Activated T-helper 1 cell treated with anti-CD3 and anti-CD28 coated beads, Interleukin-12 subunit alpha, Interleukin-12 subunit beta, Interleukin-2, Interleukin-4 antibody, amounts not matched to agents 30 ng/mL and 10 ng/mL and 1 ng/mL, durations not matched to agents 14 hours and 24 hours and 36 hours (primary cell): Measurements from ENCODE around the gene ARHGAP31. TPM values are rescaled to one million over a fixed set of nuclear protein-coding genes. Genes with fewer than 3 reads are reported as not detected.
"Not testable (repeated sequence)": the region's sequence is repeated elsewhere in the genome, so short reads cannot be mapped to it uniquely, and the experiment has no call there.

Experiments used
- DNase-seq: peaks from one replicate; pipeline ENCODE4 v3.0.0; 2021; ENCODE audit warnings: low spot score
- H3K27ac Mint-ChIP-seq: one replicate; pipeline ENCODE4 v1.8.0; 2021; ENCODE audit warnings: mild to moderate bottlenecking, mixed read lengths
- H3K27me3 Mint-ChIP-seq: one replicate; pipeline ENCODE4 v1.8.0; 2022; ENCODE audit warnings: mild to moderate bottlenecking, moderate library complexity, mixed read lengths; ENCODE audit not compliant: insufficient read depth
- H3K36me3 Mint-ChIP-seq: one replicate; pipeline ENCODE4 v1.8.0; 2021; ENCODE audit warnings: low read depth, mixed read lengths
- H3K4me1 Mint-ChIP-seq: one replicate; pipeline ENCODE4 v1.8.0; 2021; ENCODE audit warnings: low read depth, mixed read lengths
- H3K4me3 Mint-ChIP-seq: one replicate; pipeline ENCODE4 v1.8.0; 2021; ENCODE audit warnings: mild to moderate bottlenecking, moderate library complexity, mixed read lengths
- H3K9me3 Mint-ChIP-seq: one replicate; pipeline ENCODE4 v1.8.0; 2021; ENCODE audit warnings: mixed read lengths
- intact Hi-C: fragments of 100-400 bp; cut with micrococcal nuclease; formaldehyde crosslinking; loops from one replicate; pipeline ENCODE4 v1.15.1; 2024
- total RNA-seq: library from RNA; stranded (reverse); gene quantifications from 2 replicates; pipeline ENCODE4 v1.2.3, GENCODE V29; 2022

ARHGAP31 gene
- total RNA-seq, 1 donor from 2014 or later = 8.0 TPM

DNA sequence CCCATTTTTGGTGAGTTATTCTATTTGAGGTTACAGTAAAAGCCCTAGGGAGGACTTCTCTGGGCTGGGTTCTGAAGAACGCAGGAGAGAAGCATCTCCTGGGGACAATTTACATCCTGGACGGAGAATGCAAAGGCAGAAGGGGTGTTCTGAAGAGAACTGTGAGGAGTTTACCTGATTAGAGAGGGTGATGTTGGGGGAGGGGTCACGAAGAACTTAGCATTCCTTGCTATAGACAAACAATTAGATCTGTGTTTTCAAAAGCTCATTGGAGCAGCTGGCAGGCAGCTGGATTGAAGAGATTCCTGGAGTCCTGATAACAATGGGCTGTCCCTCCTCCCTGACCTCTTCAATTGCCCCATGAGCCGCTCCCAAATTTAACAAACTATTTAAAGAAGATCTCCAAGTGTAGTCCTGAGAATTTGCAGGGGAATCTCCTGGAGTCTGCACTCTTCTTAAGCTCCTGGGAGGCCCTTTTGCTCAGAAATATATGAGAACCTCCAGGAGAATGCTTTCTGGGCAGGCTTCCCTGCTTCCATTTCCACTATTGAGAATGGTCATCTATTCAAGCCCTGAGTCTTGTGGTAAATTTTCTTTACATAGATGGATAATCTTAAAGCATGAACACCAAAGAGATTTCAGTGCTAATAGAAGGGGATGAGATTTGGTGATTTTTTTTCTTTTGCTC, 55.3 kb downstream of the ARHGAP31 start:
- H3K36me3 Mint-ChIP-seq = no peaks in the 10 kb centered on the region
- no peak overlapping the region for H3K4me3 Mint-ChIP-seq
- H3K9me3 Mint-ChIP-seq = no peaks in the 10 kb centered on the region
- peaks cover 19% of the 10 kb centered on the region for H3K4me1 Mint-ChIP-seq
- peaks cover 27% of the 10 kb centered on the region for H3K27me3 Mint-ChIP-seq
- DNase-seq = no peak
- no peak overlapping the region for H3K27ac Mint-ChIP-seq
- intact Hi-C loops = loop anchor here (5.0 kb wide), 2 partner anchors 202 to 467 kb away; partner anchors contain the start of gene TEX55

- Mint-ChIP-seq H3K4me3 (no peak overlapping the region), H3K4me1 (peaks cover 19% of the 10 kb centered on the region), H3K9me3 (no peaks in the 10 kb centered on the region), H3K27ac (no peak overlapping the region), H3K36me3 (no peaks in the 10 kb centered on the region), H3K27me3 (peaks cover 27% of the 10 kb centered on the region)
- no peak for DNase-seq
- intact Hi-C loops = loop anchor here (5.0 kb wide), 2 partner anchors 203 to 468 kb away; partner anchors contain the start of gene TEX55
Observed at GRCh38 chr3:119350114-119350513, 55.9 kb downstream of the ARHGAP31 start.

- Mint-ChIP-seq H3K4me1 (peaks cover 19% of the 10 kb centered on the region), H3K4me3 (no peak overlapping the region), H3K36me3 (no peaks in the 10 kb centered on the region), H3K27me3 (peaks cover 28% of the 10 kb centered on the region), H3K27ac (no peak overlapping the region), H3K9me3 (no peaks in the 10 kb centered on the region)
- intact Hi-C loops = loop anchor here (5.0 kb wide), 2 partner anchors 204 to 469 kb away; partner anchors contain the start of gene TEX55
- no peak for DNase-seq
Observed at GRCh38 chr3:119351581-119351980, 57.4 kb downstream of the ARHGAP31 start.

- H3K9me3 Mint-ChIP-seq = no peaks in the 10 kb centered on the region
- H3K4me1 Mint-ChIP-seq = peaks cover 19% of the 10 kb centered on the region
- intact Hi-C loops = loop anchor here (1.0 to 5.0 kb wide), 4 partner anchors 29 to 470 kb away; partner anchors contain the start of genes ARHGAP31 and TEX55
- no peak overlapping the region for H3K27ac Mint-ChIP-seq
- no peak overlapping the region for H3K4me3 Mint-ChIP-seq
- H3K36me3 Mint-ChIP-seq = no peaks in the 10 kb centered on the region
- peaks cover 28% of the 10 kb centered on the region for H3K27me3 Mint-ChIP-seq
- DNase-seq = no peak
Observed at GRCh38 chr3:119352034-119352609, 57.9 kb downstream of the ARHGAP31 start.

GRCh38 chr3:119352863-119353527, 58.8 kb downstream of the ARHGAP31 start:
- Mint-ChIP-seq H3K36me3 (no peaks in the 10 kb centered on the region), H3K27me3 (peaks cover 28% of the 10 kb centered on the region), H3K27ac (no peak overlapping the region), H3K4me3 (no peak overlapping the region), H3K4me1 (peaks cover 19% of the 10 kb centered on the region), H3K9me3 (no peaks in the 10 kb centered on the region)
- intact Hi-C loops = loop anchor here (1.0 to 5.0 kb wide), 6 partner anchors 30 to 471 kb away; partner anchors contain the start of genes ARHGAP31 and TEX55
- no peak for DNase-seq

- H3K27me3 Mint-ChIP-seq = peaks cover 16% of the 10 kb centered on the region
Observed at GRCh38 chr3:119355608-119356007, 61.4 kb downstream of the ARHGAP31 start.

GRCh38 chr3:119356646-119357045, 62.5 kb downstream of the ARHGAP31 start:
- Mint-ChIP-seq H3K27ac (no peak overlapping the region), H3K4me3 (no peak overlapping the region), H3K36me3 (no peaks in the 10 kb centered on the region), H3K9me3 (no peaks in the 10 kb centered on the region), H3K4me1 (peaks cover 18% of the 10 kb centered on the region), H3K27me3 (peaks cover 11% of the 10 kb centered on the region)
- intact Hi-C loops = no loop called here
- no peak for DNase-seq

More at GRCh38 chr3:119355608-119356007, 61.4 kb downstream of the ARHGAP31 start:
- H3K27ac Mint-ChIP-seq, H3K9me3 Mint-ChIP-seq, H3K36me3 Mint-ChIP-seq, DNase-seq, intact Hi-C loops, H3K4me3 Mint-ChIP-seq: not testable (repeated sequence)
- peaks cover 19% of the 10 kb centered on the region for H3K4me1 Mint-ChIP-seq

GRCh38 chr3:119357190-119357589, 63.0 kb downstream of the ARHGAP31 start:
- Mint-ChIP-seq H3K27me3 (peaks cover 11% of the 10 kb centered on the region), H3K9me3 (no peaks in the 10 kb centered on the region), H3K27ac (no peak overlapping the region), H3K4me1 (peaks cover 12% of the 10 kb centered on the region), H3K4me3 (no peak overlapping the region), H3K36me3 (no peaks in the 10 kb centered on the region)
- no peak for DNase-seq
- intact Hi-C loops = no loop called here

DNA sequence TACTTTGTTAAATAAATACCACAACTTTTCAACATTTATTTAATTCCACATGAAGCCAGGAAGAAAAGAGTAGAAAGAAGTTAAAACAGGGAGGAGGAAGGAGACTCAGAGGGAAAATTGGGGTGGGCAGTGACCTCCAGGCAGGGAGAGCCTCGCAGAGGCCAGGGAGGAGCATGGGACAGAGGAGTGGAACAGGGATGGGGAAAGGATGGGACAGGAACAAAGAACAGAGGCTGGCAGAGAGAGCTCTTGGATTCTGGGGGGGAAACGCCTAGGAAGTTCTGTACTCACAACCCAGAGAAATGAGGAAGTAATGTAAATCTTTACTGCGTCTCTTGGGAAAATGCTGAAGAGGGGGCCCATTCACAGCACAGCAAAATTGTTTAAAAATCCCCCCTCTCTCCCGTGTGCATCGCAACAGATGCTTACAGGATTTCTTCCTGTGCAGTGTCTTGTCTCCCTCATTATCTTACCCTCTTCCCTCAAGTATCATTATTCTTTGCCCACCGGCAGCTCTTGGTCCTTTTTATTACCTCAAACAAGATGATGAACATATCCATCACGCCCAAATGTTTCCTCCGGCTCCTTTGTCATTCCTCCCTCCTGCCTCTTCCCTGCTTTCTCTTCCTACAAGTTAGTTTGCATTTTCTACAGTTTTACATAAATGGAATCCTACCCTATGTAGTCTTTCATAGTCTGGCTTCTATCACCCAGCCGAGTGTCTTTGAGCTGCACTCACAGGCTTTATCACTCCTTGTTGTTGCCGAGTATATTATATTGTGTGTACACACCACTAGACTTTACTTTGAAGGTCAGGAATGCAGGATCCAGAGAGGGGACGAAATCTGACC, 65.5 kb downstream of the ARHGAP31 start:
- no peak for DNase-seq
- Mint-ChIP-seq H3K4me1 (no peaks in the 10 kb centered on the region), H3K27me3 (peaks cover 3% of the 10 kb centered on the region), H3K9me3 (no peaks in the 10 kb centered on the region), H3K27ac (no peak overlapping the region), H3K36me3 (no peaks in the 10 kb centered on the region), H3K4me3 (no peak overlapping the region)
- intact Hi-C loops = no loop called here

DNA sequence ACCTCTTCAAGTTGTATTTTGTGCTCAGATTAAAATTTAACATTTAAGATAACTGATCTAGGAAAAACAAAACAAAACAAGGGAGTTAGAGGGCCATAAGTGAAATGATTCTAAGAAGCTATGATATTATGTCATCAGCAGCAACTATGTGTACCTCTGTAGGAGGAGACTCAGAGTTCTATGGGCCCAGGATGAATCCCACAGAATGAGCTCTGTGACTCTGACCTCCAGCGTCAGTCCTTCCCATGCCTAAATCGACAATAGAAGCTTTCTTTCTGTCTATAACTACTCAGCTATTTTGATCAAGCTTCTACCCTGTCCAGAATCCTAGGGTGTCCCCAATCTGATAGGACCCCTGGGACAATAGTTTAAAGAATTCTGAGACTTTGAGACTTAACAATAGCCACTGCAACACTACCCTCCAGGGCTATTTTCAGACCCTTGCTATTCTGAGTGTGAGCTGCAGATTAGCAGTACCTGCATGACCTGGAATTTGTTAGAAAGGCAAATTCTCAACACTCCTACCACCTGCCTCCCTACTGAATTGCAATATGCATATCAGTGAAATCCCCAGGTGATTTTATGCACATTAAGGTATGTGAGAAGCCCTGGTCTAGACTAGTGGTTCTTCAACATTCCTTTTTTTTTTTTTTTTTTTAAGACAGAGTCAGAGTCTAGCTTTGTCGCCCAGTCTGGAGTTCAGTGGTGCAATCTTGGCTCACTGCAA, 66.7 kb downstream of the ARHGAP31 start:
- DNase-seq = no peak
- intact Hi-C loops = no loop called here
- no peaks in the 10 kb centered on the region for H3K9me3 Mint-ChIP-seq
- peaks cover 2% of the 10 kb centered on the region for H3K27me3 Mint-ChIP-seq
- no peaks in the 10 kb centered on the region for H3K4me1 Mint-ChIP-seq
- no peaks in the 10 kb centered on the region for H3K36me3 Mint-ChIP-seq
- H3K4me3 Mint-ChIP-seq = no peak overlapping the region
- no peak overlapping the region for H3K27ac Mint-ChIP-seq

- Mint-ChIP-seq H3K27me3 (no peaks in the 10 kb centered on the region), H3K9me3 (no peaks in the 10 kb centered on the region), H3K27ac (no peak overlapping the region), H3K4me1 (no peaks in the 10 kb centered on the region), H3K36me3 (no peaks in the 10 kb centered on the region), H3K4me3 (no peak overlapping the region)
- no peak for DNase-seq
- intact Hi-C loops = no loop called here
Observed at GRCh38 chr3:119362010-119362409, 67.8 kb downstream of the ARHGAP31 start.
